GM13977 (cell line): ENCODE data around the gene MAML3.

Source experiments
- DNase-seq: peaks from one replicate; pipeline ENCODE4 v3.0.0; 2012; ENCODE audit warnings: low spot score
- CTCF ChIP-seq: IDR thresholded peaks from 2 replicates; pipeline ENCODE4 v1.5.1; 2012; ENCODE audit warnings: mild to moderate bottlenecking, control low read depth; ENCODE audit not compliant: insufficient read depth; ENCODE audit errors: extremely low read depth, missing control alignments
- in situ Hi-C: fragments of 300-500 bp; cut with MboI; formaldehyde crosslinking; loops from one replicate; pipeline ENCODE4 v1.12.0; 2022; ENCODE audit warnings: low sequenced_read_pairs, low pct_unique_long_range_greater_than_20kb, mixed read lengths, inconsistent platforms; ENCODE audit not compliant: unreplicated experiment

Gene MAML3

GRCh38 chr4:139921429-139922184 lies 232.4 kb downstream of the MAML3 start:
- no peak for DNase-seq
- TF ChIP-seq CTCF = no peak
- in situ Hi-C loops = no loop called here

- in situ Hi-C loops = no loop called here
- DNase-seq = no peak
- no peak for TF ChIP-seq CTCF
Observed at GRCh38 chr4:139920486-139921002, 233.4 kb downstream of the MAML3 start.

GRCh38 chr4:139919521-139919920 lies 234.5 kb downstream of the MAML3 start:
- DNase-seq = no peak
- in situ Hi-C loops = no loop called here
- TF ChIP-seq CTCF = no peak

- DNase-seq = no peak
- in situ Hi-C loops = no loop called here
- no peak for TF ChIP-seq CTCF
Observed at GRCh38 chr4:139919004-139919403, 235.0 kb downstream of the MAML3 start.

GRCh38 chr4:139918591-139918990 lies 235.4 kb downstream of the MAML3 start:
- no peak for TF ChIP-seq CTCF
- no peak for DNase-seq
- in situ Hi-C loops = no loop called here

GRCh38 chr4:139917896-139918295 lies 236.1 kb downstream of the MAML3 start:
- no peak for TF ChIP-seq CTCF
- in situ Hi-C loops = no loop called here

GRCh38 chr4:139916041-139916440 lies 237.9 kb downstream of the MAML3 start:
- no peak for TF ChIP-seq CTCF
- in situ Hi-C loops = no loop called here
- no peak for DNase-seq

More at GRCh38 chr4:139917896-139918295, 236.1 kb downstream of the MAML3 start:
- no peak for DNase-seq
